Caki2 (cell line): ENCODE results near the gene SUPT20HL2. TPM values are rescaled to one million over a fixed set of nuclear protein-coding genes. Genes with fewer than 3 reads are reported as not detected.

Experiments
- DNase-seq: peaks from one replicate; pipeline ENCODE4 v3.0.0-alpha.2; 2015; ENCODE audit warnings: low read depth
- in situ Hi-C: cut with HindIII; loops from 2 replicates; pipeline ENCODE4 v1.10.0; 2016; ENCODE audit warnings: low sequenced_read_pairs, low pct_unique_long_range_greater_than_20kb, mixed read lengths
- total RNA-seq: library from RNA; depleted of rRNA; stranded (reverse); fragments of >200 nt; shearing (Covaris generic); gene quantifications from 2 replicates; pipeline ENCODE4 v1.2.3, GENCODE V29; 2014; ENCODE audit warnings: low replicate concordance; rRNA removed

The SUPT20HL2 gene
- total RNA-seq, 1 experiment from 2014 or later: not detected

DNA sequence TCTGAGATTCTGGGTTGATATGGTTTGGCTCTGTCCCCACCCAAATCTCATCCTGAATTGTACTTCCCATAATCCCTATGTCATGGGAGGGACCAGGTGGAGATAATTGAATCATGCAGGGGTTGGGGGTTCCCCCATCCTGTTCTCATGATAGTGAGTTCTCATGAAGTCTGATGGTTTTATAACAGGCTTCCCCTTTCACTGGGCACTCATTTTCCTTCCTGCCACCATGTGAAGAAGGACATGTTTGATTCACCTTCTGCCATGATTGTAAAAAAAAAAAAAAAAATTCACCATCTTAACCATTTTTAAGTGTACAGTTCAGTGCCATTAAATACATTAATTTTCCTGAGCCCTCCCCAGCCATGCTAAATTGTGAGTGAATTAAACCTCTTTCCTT, 42.6 kb downstream of the SUPT20HL2 start:
- DNase-seq: no peak
- in situ Hi-C loops: no loop called here

DNA sequence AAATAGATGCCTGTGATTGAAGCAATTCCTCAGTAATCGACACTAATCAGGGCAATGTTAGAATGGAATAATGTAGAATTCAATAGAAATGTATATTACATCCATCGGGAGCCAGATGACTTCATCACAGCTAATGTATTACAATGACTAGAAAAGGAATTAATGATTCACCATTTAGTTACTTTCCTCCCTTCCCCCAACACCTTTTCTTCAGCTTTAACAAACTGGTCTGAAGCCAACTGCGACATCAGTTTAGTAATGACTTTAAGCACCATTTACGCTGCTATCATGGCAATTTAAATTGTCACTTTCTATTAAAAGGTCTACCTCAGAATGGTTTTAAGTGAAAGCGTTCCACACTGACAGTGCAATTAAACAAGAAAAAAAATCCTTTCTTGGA, 45.1 kb downstream of the SUPT20HL2 start:
- peak; percentile 51 for DNase-seq
- in situ Hi-C loops: no loop called here

DNA sequence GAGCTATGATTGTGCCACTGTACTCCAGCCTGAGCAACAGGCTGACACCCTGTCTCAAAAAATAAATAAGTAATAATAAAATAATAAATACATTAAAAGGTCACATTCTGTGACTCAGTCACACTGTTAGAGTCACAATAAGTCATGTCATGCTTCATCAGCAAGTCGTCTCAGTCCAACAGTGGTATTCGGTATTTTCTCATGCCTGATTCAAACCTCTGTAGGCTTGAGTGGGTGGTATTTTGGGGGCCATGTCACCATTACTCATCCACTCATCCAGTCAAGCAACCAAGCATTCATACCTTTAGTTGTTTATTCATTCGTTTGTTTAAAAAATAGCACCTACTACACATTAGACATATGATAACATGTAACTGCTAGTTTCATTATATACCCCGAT, 46.9 kb downstream of the SUPT20HL2 start:
- peak; percentile 86 for DNase-seq
- in situ Hi-C loops: no loop called here

DNA sequence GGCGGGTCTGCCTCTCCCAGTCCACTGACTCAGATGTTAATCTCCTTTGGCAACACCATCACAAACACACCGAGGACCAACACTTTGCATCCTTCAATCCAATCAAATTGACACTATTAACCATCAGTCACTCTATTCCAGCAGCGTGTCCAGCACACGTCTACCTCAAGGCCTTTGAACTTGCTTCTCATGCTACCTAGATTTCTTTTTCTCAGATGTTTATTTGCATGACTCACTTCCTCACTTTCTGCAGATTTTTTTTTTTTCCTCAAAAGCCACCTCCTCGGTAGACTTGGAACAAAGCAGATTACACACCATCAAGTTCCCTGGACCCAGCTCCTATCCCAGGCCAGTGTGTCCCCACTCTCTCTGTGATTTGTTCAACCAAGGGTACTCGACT, 49.5 kb downstream of the SUPT20HL2 start:
- in situ Hi-C loops: no loop called here
- DNase-seq: peak; percentile 85

DNA sequence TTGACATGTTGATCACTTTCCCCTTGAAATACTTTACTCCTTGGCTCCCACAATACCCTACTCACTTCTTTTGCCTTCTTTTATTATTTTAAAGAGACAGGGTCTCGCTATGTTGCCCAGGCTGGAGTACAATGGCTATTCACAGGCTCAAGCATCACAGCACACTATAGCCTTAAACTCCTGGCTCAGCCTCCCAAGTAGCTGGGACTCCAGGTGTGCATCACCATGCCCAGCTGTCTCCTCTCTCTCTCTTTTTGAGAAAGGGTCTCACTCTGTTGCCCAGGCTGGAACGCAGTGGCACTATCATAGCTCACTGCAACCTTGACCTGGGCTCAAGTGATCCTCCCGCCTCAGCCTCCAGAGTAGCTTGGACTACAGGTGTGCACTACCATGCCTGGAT, 51.6 kb downstream of the SUPT20HL2 start:
- in situ Hi-C loops: no loop called here
- peak; percentile 34 for DNase-seq

Other genes starting within 250 kb of the SUPT20HL2 start
- gene ZFX, start 164.3 kb downstream of the SUPT20HL2 start, total RNA-seq: 7.2 and 12.2 TPM in 2 replicates
- gene SUPT20HL1, start 46.6 kb upstream of the SUPT20HL2 start, total RNA-seq: not detected in 2 replicates
- 19.3 and 21.1 TPM in 2 replicates for gene PDK3, start 151.2 kb upstream of the SUPT20HL2 start, total RNA-seq